ENCODE data around the gene EBLN2.

Gene EBLN2

DNA sequence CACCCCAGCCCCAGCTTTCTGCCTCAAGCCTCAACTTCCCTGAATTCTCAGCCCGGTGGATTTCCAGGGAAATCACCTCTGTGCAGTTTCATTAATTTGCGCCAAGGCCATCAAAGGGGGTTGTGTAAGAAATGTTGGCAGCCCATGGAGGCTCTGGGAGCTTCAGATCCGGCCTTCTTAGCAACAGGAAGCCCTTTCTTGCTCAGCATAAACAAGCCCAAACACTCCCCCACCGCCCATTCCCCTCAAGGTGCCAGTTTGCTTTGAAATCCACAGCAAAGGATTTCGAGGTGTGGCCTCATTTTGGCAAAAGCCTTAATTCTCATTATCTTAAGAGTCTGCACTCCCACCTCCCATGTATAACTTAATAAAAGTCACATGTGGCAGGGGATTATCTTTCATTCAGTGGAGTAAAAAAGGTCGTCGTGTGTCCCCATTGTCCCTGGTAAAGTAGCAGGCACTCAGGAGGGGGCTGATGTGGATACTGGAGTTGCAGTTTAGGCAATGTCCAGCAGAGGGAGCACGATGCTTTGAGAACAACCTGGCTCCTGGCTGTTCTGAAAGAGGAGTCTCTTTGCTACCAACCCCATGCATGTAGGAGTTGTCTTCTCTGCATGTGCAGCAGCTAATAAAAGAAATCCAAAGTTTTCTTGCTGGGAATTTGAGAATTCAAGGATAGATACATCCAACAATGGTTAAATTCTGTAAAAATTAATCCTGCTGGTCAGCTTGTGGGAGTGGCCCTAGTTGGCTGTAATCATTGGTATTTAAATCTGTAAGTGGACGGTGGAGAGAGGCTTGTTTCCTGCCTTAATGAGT, 39.5 kb downstream of the EBLN2 start:
- no peak overlapping the region for H3K27ac ChIP-seq
- TF ChIP-seq POLR2AphosphoS5 (IDR thresholded peaks at IDR 0.05; ENCODE audit: borderline replicate concordance, low read depth, low read length), result no peak
- no peak for TF ChIP-seq FOXP2 (optimal IDR thresholded peaks at IDR 0.05; ENCODE audit: control extremely low read depth, extremely low read length, insufficient read depth)
- no peak for TF ChIP-seq EZH2 (IDR thresholded peaks at IDR 0.05)
- H3K4me3 ChIP-seq, result no peak overlapping the region
- H3K9ac ChIP-seq (ENCODE audit: insufficient read length), result no peak overlapping the region
- H3K9me3 ChIP-seq (ENCODE audit: low read depth, low read length), result no peaks in the 10 kb centered on the region
- no peaks in the 10 kb centered on the region for H3K36me3 ChIP-seq (ENCODE audit: insufficient read depth, low read length)
- peak; percentile 6 for DNase-seq (ENCODE audit: low read depth, low spot score)

DNA sequence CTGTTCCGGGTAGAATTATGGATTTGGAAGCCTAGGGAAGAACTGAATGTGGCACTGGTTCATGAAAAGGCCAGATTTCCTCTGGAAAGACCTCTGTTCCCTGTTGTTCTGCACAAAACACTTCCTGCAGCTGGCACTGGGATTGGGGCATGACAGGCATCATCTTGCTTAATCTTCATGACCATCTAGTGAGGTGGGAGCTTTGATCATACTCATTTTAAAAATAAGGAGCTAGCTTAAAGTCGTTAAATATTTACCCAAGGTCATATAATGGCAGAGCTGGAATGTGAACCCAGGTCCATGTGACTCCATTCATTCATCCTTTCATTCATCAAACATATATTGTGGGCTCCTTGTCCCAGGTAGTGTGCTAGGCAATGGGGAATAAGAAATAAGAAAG, 40.4 kb downstream of the EBLN2 start:
- H3K9ac ChIP-seq (ENCODE audit: insufficient read length), result no peak overlapping the region
- H3K27ac ChIP-seq, result no peak overlapping the region
- TF ChIP-seq EZH2 (IDR thresholded peaks at IDR 0.05) (no peak), FOXP2 (optimal IDR thresholded peaks at IDR 0.05; ENCODE audit: control extremely low read depth, extremely low read length, insufficient read depth) (no peak), POLR2AphosphoS5 (IDR thresholded peaks at IDR 0.05; ENCODE audit: borderline replicate concordance, low read depth, low read length) (no peak)
- no peak for DNase-seq (ENCODE audit: low read depth, low spot score)
- H3K4me3 ChIP-seq, result no peak overlapping the region
- H3K36me3 ChIP-seq (ENCODE audit: insufficient read depth, low read length), result no peaks in the 10 kb centered on the region
- no peaks in the 10 kb centered on the region for H3K9me3 ChIP-seq (ENCODE audit: low read depth, low read length)

DNA sequence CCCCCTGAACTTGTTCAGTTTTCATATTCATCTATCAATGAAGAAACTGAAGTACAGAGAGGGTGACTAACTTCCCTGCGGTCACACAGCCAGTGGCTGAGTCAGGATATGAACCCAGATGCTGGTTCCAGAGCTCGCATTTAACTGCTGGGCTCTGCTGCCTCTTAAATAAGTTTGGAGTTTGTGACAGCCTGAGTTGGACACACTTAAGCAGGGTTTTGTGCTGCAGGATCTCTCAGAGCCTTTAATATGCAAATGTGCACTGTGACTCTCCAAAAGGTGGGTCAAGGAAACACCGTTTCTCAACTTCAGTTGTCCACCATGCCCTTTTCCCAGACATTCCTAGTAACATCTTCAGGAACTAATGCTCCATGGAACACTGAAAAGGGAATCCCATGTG, 45.8 kb downstream of the EBLN2 start:
- no peaks in the 10 kb centered on the region for H3K36me3 ChIP-seq (ENCODE audit: insufficient read depth, low read length)
- no peaks in the 10 kb centered on the region for H3K9me3 ChIP-seq (ENCODE audit: low read depth, low read length)
- H3K27ac ChIP-seq, result no peak overlapping the region
- DNase-seq (ENCODE audit: low read depth, low spot score), result no peak
- H3K9ac ChIP-seq (ENCODE audit: insufficient read length), result no peak overlapping the region
- no peak for TF ChIP-seq POLR2AphosphoS5 (IDR thresholded peaks at IDR 0.05; ENCODE audit: borderline replicate concordance, low read depth, low read length)
- no peak overlapping the region for H3K4me3 ChIP-seq

DNA sequence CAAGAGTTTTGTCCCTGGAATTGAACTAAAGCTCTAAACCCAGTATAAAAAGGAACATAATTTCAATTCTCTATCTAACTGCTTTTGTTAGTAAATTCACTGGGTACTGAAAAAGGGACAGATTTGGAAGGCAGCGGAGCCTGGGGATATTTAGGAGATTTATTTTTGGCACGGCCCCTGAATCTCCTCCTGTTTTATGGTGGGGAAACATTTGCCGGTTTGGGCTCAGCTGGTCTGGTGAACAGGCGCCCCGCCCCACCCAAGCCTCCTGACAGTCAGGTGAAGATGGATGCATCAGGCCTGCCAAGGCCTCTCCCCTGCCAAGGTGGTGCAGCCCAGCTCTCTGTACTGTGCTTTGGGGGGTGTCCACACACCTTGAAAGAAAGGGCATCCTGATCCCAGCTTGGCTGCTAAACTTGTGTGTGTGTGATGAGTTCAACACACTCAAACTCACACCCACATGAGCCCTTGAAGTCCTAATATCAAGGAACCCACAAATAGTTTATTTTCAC, 46.3 kb downstream of the EBLN2 start:
- Histone ChIP-seq H3K4me3 (no peak overlapping the region), H3K9ac (ENCODE audit: insufficient read length) (no peak overlapping the region), H3K27ac (no peak overlapping the region), H3K9me3 (ENCODE audit: low read depth, low read length) (no peaks in the 10 kb centered on the region), H3K36me3 (ENCODE audit: insufficient read depth, low read length) (no peaks in the 10 kb centered on the region)
- no peak for TF ChIP-seq FOXP2 (optimal IDR thresholded peaks at IDR 0.05; ENCODE audit: control extremely low read depth, extremely low read length, insufficient read depth)
- no peak for TF ChIP-seq EZH2 (IDR thresholded peaks at IDR 0.05)
- no peak for TF ChIP-seq POLR2AphosphoS5 (IDR thresholded peaks at IDR 0.05; ENCODE audit: borderline replicate concordance, low read depth, low read length)
- no peak for DNase-seq (ENCODE audit: low read depth, low spot score)

DNA sequence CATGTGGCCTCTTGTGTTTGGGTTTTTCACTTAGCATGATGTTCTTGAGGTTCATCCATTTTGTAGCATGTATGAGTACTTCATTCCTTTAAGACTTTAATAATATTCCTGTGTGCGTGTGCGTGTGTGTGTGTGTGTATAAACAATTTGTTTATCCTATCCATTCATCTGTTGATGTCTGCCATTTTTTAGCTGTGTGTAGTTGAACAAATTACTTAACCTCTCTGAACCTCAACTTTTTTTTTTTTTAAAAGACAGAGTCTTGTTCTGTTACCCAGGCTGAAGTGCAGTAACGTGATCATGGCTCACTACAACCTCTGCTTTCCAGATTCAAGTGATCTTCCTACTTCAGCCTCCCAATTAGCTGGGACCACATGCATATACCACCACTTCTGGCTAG, 47.3 kb downstream of the EBLN2 start:
- TF ChIP-seq POLR2AphosphoS5 (IDR thresholded peaks at IDR 0.05; ENCODE audit: borderline replicate concordance, low read depth, low read length), result no peak
- no peak for TF ChIP-seq FOXP2 (optimal IDR thresholded peaks at IDR 0.05; ENCODE audit: control extremely low read depth, extremely low read length, insufficient read depth)
- TF ChIP-seq EZH2 (IDR thresholded peaks at IDR 0.05), result no peak
- H3K27ac ChIP-seq, result no peak overlapping the region

DNA sequence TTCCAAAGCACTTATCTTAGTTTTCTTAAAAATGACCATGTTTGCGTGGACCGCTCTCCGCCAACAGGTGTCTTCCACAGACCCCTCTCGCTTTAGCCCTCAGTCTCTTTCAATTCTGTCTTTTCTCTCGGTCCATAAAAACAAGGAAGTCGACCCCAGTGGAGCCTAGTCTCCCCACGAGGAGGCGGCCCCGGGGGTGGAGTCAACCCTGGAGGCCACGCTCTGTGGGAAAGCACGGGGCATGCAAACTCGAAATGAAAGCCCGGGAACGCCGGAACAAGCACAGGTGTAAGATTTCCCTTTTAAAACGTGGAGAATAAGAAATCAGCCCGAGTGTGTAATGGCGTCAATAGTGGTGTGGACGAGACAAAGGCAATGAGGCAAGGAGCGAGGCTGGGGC, 49.1 kb downstream of the EBLN2 start:
- TF ChIP-seq FOXP2 (optimal IDR thresholded peaks at IDR 0.05; ENCODE audit: control extremely low read depth, extremely low read length, insufficient read depth), result no peak
- TF ChIP-seq EZH2 (IDR thresholded peaks at IDR 0.05), result no peak
- no peak for TF ChIP-seq POLR2AphosphoS5 (IDR thresholded peaks at IDR 0.05; ENCODE audit: borderline replicate concordance, low read depth, low read length)
- Histone ChIP-seq H3K4me3 (no peak overlapping the region), H3K9ac (ENCODE audit: insufficient read length) (no peak overlapping the region), H3K9me3 (ENCODE audit: low read depth, low read length) (no peaks in the 10 kb centered on the region), H3K36me3 (ENCODE audit: insufficient read depth, low read length) (no peaks in the 10 kb centered on the region), H3K27ac (no peak overlapping the region)
- no peak for DNase-seq (ENCODE audit: low read depth, low spot score)

More for the DNA sequence above, 47.3 kb downstream of the EBLN2 start:
- DNase-seq (ENCODE audit: low read depth, low spot score), result no peak
- Histone ChIP-seq H3K36me3 (ENCODE audit: insufficient read depth, low read length) (no peaks in the 10 kb centered on the region), H3K9ac (ENCODE audit: insufficient read length) (no peak overlapping the region), H3K9me3 (ENCODE audit: low read depth, low read length) (no peaks in the 10 kb centered on the region), H3K4me3 (no peak overlapping the region)
